OCI-LY7 (cell line): Measurements from ENCODE around the gene OBI1.
"Not testable (repeated sequence)": the region's sequence is repeated elsewhere in the genome, so short reads cannot be mapped to it uniquely, and the experiment has no call there.

Experiments used
- CTCF ChIP-seq: fragments of 200-600 bp; sonication (generic); conservative IDR thresholded peaks from 2 replicates; pipeline ENCODE4 v1.5.1; 2014; ENCODE audit warnings: mild to moderate bottlenecking, antibody characterized with exemption, low read length, moderate library complexity, mixed read lengths
- EZH2phosphoT487 ChIP-seq: fragments of 200-600 bp; sonication (generic); IDR thresholded peaks from 2 replicates; pipeline ENCODE4 v1.6.1; 2018; ENCODE audit warnings: low read depth, borderline replicate concordance, mild to moderate bottlenecking, mixed run types, antibody characterized with exemption, low read length, moderate library complexity, mixed read lengths

DNA sequence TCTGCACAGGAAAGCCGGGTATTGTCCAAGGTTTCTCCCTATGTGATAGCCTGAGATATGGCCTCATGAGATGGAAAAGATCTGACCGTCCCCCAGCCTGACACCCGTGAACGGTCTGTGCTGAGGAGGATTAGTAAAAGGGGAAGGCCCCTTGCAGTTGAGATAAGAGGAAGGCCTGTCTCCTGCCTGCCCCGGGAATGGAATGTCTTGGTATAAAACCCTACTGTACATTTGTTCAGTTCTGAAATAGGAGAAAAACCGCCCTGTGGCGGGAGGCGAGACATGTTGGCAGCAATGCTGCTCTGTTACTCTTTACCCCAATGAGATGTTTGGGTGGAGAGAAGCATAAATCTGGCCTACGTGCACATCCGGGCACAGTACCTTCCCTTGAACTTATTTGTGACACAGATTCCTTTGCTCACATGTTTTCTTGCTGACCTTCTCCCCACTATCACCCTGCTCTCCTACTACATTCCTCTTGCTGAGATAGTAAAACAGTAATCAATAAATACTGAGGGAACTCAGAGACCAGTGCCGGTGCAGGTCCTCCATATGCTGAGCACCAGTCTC is 11.8 kb downstream of the OBI1 start:
- TF ChIP-seq CTCF, EZH2phosphoT487: not testable (repeated sequence)
